ENCODE results near the gene USB1. TPM values are rescaled to one million over a fixed set of nuclear protein-coding genes. Genes with fewer than 3 reads are reported as not detected.

Gene USB1
- total RNA-seq, 1 experiment from 2014 or later, result 73.1 TPM

GRCh38 chr16:57966986-57967385 is 34.2 kb upstream of the USB1 start:
- Histone ChIP-seq H3K27me3 (ENCODE audit: insufficient read depth, low read length) (no peaks in the 10 kb centered on the region), H3K4me2 (ENCODE audit: low read length) (no peak overlapping the region), H3K4me3 (replicated peaks in 1 of 2; ENCODE audit: low read depth in 1 of 2, low read length in 2 of 2) (no peak overlapping the region), H3K9me3 (ENCODE audit: control insufficient read depth in 1 of 2, insufficient read depth in 1 of 2, low read depth in 1 of 2, low read length in 2 of 2) (no peaks in the 10 kb centered on the region), H3K27ac (ENCODE audit: low read depth, low read length) (no peak overlapping the region), H3K4me1 (ENCODE audit: control insufficient read depth in 1 of 2, insufficient read depth in 2 of 2, low read length in 2 of 2) (no peaks in the 10 kb centered on the region), H3K36me3 (ENCODE audit: control insufficient read depth in 1 of 2, insufficient read depth in 2 of 2, low read length in 2 of 2) (no peaks in the 10 kb centered on the region), H4K20me1 (ENCODE audit: insufficient read depth) (no peaks in the 10 kb centered on the region), H2AFZ (ENCODE audit: low read depth, low read length, poor library complexity, severe bottlenecking) (no peak overlapping the region), H3K79me2 (ENCODE audit: insufficient read depth, low read length) (no peaks in the 10 kb centered on the region), H3K9ac (ENCODE audit: low read length) (no peak overlapping the region), H3K9me2 (ENCODE audit: insufficient read depth) (no peaks in the 10 kb centered on the region)
- no peak for ATAC-seq
- POLR2A ChIA-PET, result no interaction called here
- no peak for DNase-seq (ENCODE audit: low read depth, low spot score)
- CTCF ChIA-PET, result no interaction called here
- TF ChIP-seq FOSL1 (IDR thresholded peaks at IDR 0.05; ENCODE audit: low read depth), result no peak
- no peak for TF ChIP-seq SRF (IDR thresholded peaks at IDR 0.05; ENCODE audit: low read depth)
- TF ChIP-seq MAX (IDR thresholded peaks at IDR 0.05), result no peak
- TF ChIP-seq CBX3 (IDR thresholded peaks at IDR 0.05; ENCODE audit: low read depth), result no peak
- TF ChIP-seq SIN3A (IDR thresholded peaks at IDR 0.05; ENCODE audit: low read depth), result no peak
- no peak for TF ChIP-seq POLR2AphosphoS5 (IDR thresholded peaks at IDR 0.05; ENCODE audit: low read depth, low read length)
- no peak for TF ChIP-seq ZFX (IDR thresholded peaks at IDR 0.05)
- RAD21 ChIA-PET (ENCODE audit: low non-redundant PET in 1 of 2, low total read pairs in 2 of 2, uncharacterized antibody in 2 of 2, unreplicated experiment in 2 of 2), result no interaction called here
- no TSS peak for BruUV-seq (replicated peaks)
- intact Hi-C loops (cut with micrococcal nuclease), result no loop called here

GRCh38 chr16:57967916-57968315 is 33.3 kb upstream of the USB1 start:
- CTCF ChIA-PET, result no interaction called here
- no peak overlapping the region for H2AFZ ChIP-seq (ENCODE audit: low read depth, low read length, poor library complexity, severe bottlenecking)
- no peaks in the 10 kb centered on the region for H4K20me1 ChIP-seq (ENCODE audit: insufficient read depth)
- BruUV-seq (replicated peaks), result no TSS peak
- H3K79me2 ChIP-seq (ENCODE audit: insufficient read depth, low read length), result no peaks in the 10 kb centered on the region
- no peaks in the 10 kb centered on the region for H3K27me3 ChIP-seq (ENCODE audit: insufficient read depth, low read length)
- intact Hi-C loops (cut with micrococcal nuclease), result no loop called here
- H3K27ac ChIP-seq (ENCODE audit: low read depth, low read length), result no peak overlapping the region
- POLR2A ChIA-PET, result no interaction called here
- ATAC-seq (no peak), DNase-seq (ENCODE audit: low read depth, low spot score) (no peak)
- no peaks in the 10 kb centered on the region for H3K9me2 ChIP-seq (ENCODE audit: insufficient read depth)
- H3K4me2 ChIP-seq (ENCODE audit: low read length), result no peak overlapping the region
- no peaks in the 10 kb centered on the region for H3K36me3 ChIP-seq (ENCODE audit: control insufficient read depth in 1 of 2, insufficient read depth in 2 of 2, low read length in 2 of 2)
- no peaks in the 10 kb centered on the region for H3K9me3 ChIP-seq (ENCODE audit: control insufficient read depth in 1 of 2, insufficient read depth in 1 of 2, low read depth in 1 of 2, low read length in 2 of 2)
- H3K4me3 ChIP-seq (replicated peaks in 1 of 2; ENCODE audit: low read depth in 1 of 2, low read length in 2 of 2), result no peak overlapping the region
- RAD21 ChIA-PET (ENCODE audit: low non-redundant PET in 1 of 2, low total read pairs in 2 of 2, uncharacterized antibody in 2 of 2, unreplicated experiment in 2 of 2), result no interaction called here
- no peak overlapping the region for H3K9ac ChIP-seq (ENCODE audit: low read length)
- H3K4me1 ChIP-seq (ENCODE audit: control insufficient read depth in 1 of 2, insufficient read depth in 2 of 2, low read length in 2 of 2), result no peaks in the 10 kb centered on the region
- no peak for TF ChIP-seq CTCF (IDR thresholded peaks at IDR 0.05 in 2 of 3, conservative IDR thresholded peaks at IDR 0.05 in 1 of 3; ENCODE audit: borderline replicate concordance in 1 of 3, insufficient read depth in 1 of 3, low read depth in 2 of 3, low read length in 2 of 3)
- no peak for TF ChIP-seq SRF (IDR thresholded peaks at IDR 0.05; ENCODE audit: low read depth)
- no peak for TF ChIP-seq CBX3 (IDR thresholded peaks at IDR 0.05; ENCODE audit: low read depth)
- no peak for TF ChIP-seq ZBTB33 (IDR thresholded peaks at IDR 0.05; ENCODE audit: extremely low read depth, insufficient replicate concordance, low read length)
- no peak for TF ChIP-seq ATF3 (IDR thresholded peaks at IDR 0.05)
- TF ChIP-seq REST (IDR thresholded peaks at IDR 0.05; ENCODE audit: low read depth), result no peak
- no peak for TF ChIP-seq ZNF274 (IDR thresholded peaks at IDR 0.05; ENCODE audit: low read depth, low read length)
- no peak for TF ChIP-seq SIN3A (IDR thresholded peaks at IDR 0.05; ENCODE audit: low read depth)
- TF ChIP-seq EZH2phosphoT487 (IDR thresholded peaks at IDR 0.05; ENCODE audit: borderline replicate concordance), result no peak

All from HCT116 (cell line).